PC-9 (cell line): ENCODE data around the gene THBS3.
"Not testable (repeated sequence)": the region's sequence is repeated elsewhere in the genome, so short reads cannot be mapped to it uniquely, and the experiment has no call there.

ENCODE experiments used
- CTCF ChIP-seq: fragments of 200-600 bp; sonication (generic); conservative IDR thresholded peaks from 2 replicates; pipeline ENCODE4 v1.6.1; 2017; ENCODE audit warnings: mixed run types, antibody characterized with exemption, mild to moderate bottlenecking, moderate library complexity
- EZH2 ChIP-seq: fragments of 200-600 bp; sonication (generic); IDR thresholded peaks from 2 replicates; pipeline ENCODE4 v1.8.0; 2017; ENCODE audit warnings: antibody characterized with exemption, low read depth

- TF ChIP-seq EZH2, CTCF: not testable (repeated sequence)
Observed at GRCh38 chr1:155231302-155231701, 23.6 kb upstream of the THBS3 start.
